Fibroblast of the aortic adventitia (primary cell): ENCODE results near the gene BLID. TPM values are rescaled to one million over a fixed set of nuclear protein-coding genes. Genes with fewer than 3 reads are reported as not detected.
A peak's percentile ranks its signal among the peaks of the same experiment; 100 is the strongest.

Experiments used
- DNase-seq: peaks from one replicate; pipeline ENCODE4 v3.0.0-alpha.2; 2010; ENCODE audit warnings: low read depth
- H3K4me3 ChIP-seq: 2 replicates; pipeline ENCODE4 v1.5.1; 2011; ENCODE audit warnings: low read depth, mild to moderate bottlenecking, control low read depth, low read length, moderate library complexity
- total RNA-seq: library from RNA; depleted of rRNA; stranded (reverse); fragments of >200 nt; gene quantifications from 2 replicates; pipeline ENCODE4 v1.2.3, GENCODE V29; 2012; ENCODE audit warnings: low replicate concordance
- TF ChIP-seq, protein P1 (sequence below): IDR thresholded peaks from 2 replicates; pipeline ENCODE4 v1.5.1; 2011; ENCODE audit warnings: mild to moderate bottlenecking, low read length, control low read depth, inconsistent platforms; ENCODE audit not compliant: insufficient read depth

BLID gene
- total RNA-seq, 1 donor: 30.6 TPM

DNA sequence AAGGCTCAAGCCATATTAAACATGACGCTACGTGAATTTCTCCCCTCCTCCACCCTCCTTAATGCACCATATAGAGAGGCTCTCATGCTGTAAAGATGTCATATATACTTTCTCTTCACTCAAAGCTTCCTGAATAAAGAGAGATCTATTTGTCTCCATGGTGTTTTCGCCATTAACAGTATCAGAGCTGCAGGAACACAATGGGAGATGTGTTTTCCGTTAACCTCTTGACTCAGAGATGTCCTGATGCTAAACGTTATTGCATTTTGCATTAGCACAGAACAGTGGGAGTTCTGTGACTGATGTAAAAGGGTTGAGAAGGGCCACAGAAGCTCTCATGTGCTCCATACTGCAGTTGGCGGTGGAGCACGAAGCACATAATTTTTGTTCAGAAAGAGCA is 25.7 kb upstream of the BLID start:
- no peak for DNase-seq
- no peak overlapping the region for H3K4me3 ChIP-seq

DNA sequence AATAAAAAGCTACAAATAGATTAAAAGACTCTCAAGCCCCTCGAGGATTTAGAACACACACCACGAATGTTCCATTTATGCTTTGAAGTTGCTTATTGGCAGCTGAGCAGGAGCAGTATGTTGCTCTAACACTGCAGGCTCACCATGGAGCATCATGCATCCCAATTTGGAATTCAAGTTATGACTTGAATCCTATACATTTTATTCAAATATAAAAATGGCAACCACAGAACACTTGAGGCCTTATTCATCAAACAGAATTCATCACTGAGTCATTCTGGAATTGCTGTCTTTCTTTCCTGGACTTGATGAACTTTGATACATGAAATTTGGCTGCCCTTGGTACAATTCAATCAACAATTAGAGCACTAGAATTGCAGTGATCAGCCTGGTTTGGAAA is 24.5 kb upstream of the BLID start:
- peak; percentile 69 for DNase-seq
- no peak overlapping the region for H3K4me3 ChIP-seq
- TF ChIP-seq, protein P1, sequence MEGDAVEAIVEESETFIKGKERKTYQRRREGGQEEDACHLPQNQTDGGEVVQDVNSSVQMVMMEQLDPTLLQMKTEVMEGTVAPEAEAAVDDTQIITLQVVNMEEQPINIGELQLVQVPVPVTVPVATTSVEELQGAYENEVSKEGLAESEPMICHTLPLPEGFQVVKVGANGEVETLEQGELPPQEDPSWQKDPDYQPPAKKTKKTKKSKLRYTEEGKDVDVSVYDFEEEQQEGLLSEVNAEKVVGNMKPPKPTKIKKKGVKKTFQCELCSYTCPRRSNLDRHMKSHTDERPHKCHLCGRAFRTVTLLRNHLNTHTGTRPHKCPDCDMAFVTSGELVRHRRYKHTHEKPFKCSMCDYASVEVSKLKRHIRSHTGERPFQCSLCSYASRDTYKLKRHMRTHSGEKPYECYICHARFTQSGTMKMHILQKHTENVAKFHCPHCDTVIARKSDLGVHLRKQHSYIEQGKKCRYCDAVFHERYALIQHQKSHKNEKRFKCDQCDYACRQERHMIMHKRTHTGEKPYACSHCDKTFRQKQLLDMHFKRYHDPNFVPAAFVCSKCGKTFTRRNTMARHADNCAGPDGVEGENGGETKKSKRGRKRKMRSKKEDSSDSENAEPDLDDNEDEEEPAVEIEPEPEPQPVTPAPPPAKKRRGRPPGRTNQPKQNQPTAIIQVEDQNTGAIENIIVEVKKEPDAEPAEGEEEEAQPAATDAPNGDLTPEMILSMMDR: no peak

More for the DNA sequence above, 25.7 kb upstream of the BLID start:
- TF ChIP-seq, protein P1: no peak

DNA sequence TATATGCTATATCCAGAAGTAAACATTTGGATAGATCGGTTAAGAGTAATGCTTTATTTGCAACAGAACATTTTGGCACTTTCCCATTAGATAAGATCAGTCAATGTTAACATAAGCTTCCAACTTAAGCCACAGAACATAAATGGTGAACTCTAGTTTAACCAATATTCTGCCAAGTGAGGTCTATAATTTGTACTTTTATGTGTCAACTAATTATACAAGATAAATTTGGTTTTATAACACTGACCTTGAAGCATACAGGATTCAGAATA is 23.5 kb upstream of the BLID start:
- TF ChIP-seq, protein P1: no peak
- DNase-seq: peak; percentile 39
- no peak overlapping the region for H3K4me3 ChIP-seq

DNA sequence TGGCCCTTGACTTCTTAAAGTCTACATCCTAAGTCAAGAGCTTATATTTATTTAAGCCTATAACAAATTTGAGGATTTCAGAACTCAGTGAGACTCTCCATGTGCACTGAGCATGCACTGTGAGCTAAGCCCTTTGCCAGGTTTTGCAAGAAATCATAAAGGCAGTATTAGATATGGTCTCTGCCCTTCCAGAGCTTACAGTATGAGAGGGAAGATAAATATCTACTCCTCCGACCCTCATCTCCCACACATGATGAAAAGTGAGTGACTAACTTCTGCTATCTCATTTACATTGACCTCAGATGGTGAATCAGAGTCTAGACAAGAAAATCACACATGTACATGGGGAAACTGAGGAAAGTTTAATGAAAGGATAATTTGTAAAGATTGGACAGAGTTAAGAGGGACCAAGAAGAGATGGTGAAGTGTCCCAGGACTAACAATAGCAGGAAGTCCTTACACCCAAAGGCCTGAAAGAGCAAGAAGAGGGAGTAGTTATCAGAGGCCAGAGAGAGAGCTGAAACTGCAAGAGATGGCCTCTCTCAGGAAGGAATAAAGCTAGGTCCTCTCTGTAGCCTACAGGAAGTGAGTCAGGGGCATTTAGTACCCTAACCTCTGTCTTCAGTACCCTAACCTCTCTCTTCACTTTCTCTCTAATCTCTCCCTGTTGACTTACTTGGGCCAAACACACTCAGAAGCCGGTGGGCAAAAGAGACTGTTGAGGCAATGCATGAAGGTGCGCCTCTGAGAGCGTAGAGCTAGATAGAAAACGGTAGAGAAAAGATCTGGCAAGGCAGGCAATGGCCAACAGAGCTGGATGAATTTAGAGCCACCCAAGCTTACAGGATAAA is 23.0 kb upstream of the BLID start:
- no peak overlapping the region for H3K4me3 ChIP-seq
- TF ChIP-seq, protein P1: no peak
- DNase-seq: peak; percentile 54

DNA sequence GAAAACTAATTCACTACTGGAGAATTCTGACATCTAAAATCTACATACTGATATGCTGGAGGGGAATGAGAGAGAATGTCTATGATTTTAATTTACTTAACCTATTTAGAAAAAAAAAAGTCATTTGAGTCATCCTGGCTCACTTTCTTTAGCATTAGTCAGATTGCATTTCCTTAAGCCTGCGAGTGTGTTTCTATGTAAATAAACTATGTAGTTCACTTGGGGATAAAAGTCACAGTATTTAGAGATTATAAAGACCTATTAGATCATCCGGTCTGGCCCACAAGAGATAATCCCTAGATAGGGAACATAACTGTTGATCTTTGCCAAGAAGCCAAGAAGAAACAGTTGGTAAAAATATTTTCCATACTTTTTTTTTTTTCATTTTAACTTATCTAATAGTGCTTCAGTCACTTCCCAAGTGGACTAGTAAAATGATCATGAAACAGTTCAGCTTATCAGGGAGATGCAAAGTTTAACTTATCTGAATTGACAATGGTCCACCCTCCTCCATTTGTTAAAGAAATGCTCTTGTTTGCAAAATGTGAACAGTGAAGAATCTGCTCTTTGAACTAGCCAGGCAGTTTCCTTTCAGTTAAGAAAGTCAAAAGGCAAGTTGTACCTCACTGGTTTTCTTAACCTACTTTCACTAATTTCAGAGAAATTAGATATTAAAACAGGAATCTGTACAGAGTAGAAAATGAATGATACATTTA is 21.2 kb upstream of the BLID start:
- peak; percentile 97 for DNase-seq
- no peak overlapping the region for H3K4me3 ChIP-seq
- TF ChIP-seq, protein P1: no peak

DNA sequence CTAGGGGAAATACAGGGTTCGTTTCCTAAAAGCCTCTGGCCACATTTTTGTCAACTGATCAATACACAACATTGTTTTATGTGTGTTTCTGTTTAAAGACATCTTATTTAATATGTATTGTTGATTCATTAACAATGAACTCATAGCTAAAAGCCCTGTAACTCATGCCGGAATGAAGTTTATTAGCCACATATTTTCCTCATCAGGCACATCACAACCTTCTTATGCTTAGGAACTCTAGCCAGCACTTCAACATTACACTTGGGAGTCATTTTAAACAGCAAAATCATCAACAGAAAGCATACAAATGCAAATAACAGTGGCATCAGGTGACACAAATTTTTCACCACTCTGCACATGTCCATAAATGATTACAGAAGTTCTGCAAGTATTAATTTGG is 15.1 kb upstream of the BLID start:
- TF ChIP-seq, protein P1: no peak
- no peak overlapping the region for H3K4me3 ChIP-seq
- no peak for DNase-seq

DNA sequence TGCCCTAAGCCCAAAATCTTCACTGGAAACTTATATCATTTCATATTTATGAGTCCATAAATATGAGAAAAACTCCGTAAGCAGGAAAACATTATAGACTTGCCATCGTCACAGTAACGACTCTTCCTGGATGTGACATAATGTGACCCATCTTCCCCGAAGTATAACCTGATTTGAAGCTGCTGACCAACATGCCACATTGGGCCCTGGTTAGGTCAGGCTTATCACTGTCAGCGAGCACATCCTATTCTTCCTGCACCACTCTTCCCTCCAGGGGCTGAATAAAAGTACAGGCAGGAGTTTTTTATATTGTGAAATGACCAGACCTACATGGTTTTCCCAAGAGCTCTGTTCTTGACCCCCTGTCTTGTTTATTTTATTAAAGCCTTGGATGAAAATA is 12.1 kb upstream of the BLID start:
- H3K4me3 ChIP-seq: no peak overlapping the region
- TF ChIP-seq, protein P1: no peak
- DNase-seq: no peak
